NCI-H2196 (cell line): Measurements from ENCODE around the gene INTS7.
"Not testable (repeated sequence)": the region's sequence is repeated elsewhere in the genome, so short reads cannot be mapped to it uniquely, and the experiment has no call there.

Experiments used
- DNase-seq: peaks from one replicate; lab custom pipeline; 2025; ENCODE audit not compliant: unreplicated experiment; lab: John Stamatoyannopoulos, UW

Gene INTS7

GRCh38 chr1:211985556-211986264, 49.6 kb downstream of the INTS7 start:
- no peak for DNase-seq

- DNase-seq: no peak
Observed at GRCh38 chr1:211978596-211978995, 56.8 kb downstream of the INTS7 start.

GRCh38 chr1:211975152-211975941, 60.0 kb downstream of the INTS7 start:
- no peak for DNase-seq

GRCh38 chr1:211973541-211973940, 61.8 kb downstream of the INTS7 start:
- no peak for DNase-seq

GRCh38 chr1:211968200-211968834, 67.0 kb downstream of the INTS7 start:
- DNase-seq: no peak

- DNase-seq: no peak
Observed at GRCh38 chr1:211967704-211968103, 67.7 kb downstream of the INTS7 start.

- DNase-seq: no peak
Observed at GRCh38 chr1:211965108-211965805, 70.1 kb downstream of the INTS7 start.

- no peak for DNase-seq
Observed at GRCh38 chr1:211959680-211960079, 75.7 kb downstream of the INTS7 start.

GRCh38 chr1:211959221-211959620, 76.1 kb downstream of the INTS7 start:
- DNase-seq: no peak

GRCh38 chr1:211954028-211954427, 81.3 kb downstream of the INTS7 start:
- not testable (repeated sequence) for DNase-seq

GRCh38 chr1:211953543-211953942, 81.8 kb downstream of the INTS7 start:
- DNase-seq: not testable (repeated sequence)

GRCh38 chr1:211952299-211952698, 83.1 kb downstream of the INTS7 start:
- DNase-seq: no peak

GRCh38 chr1:211951856-211952255, 83.5 kb downstream of the INTS7 start:
- DNase-seq: peak; percentile 48

- no peak for DNase-seq
Observed at GRCh38 chr1:211948377-211948776, 87.0 kb downstream of the INTS7 start.

GRCh38 chr1:211947396-211948295, 87.7 kb downstream of the INTS7 start:
- DNase-seq: peak; percentile 17

- DNase-seq: no peak
Observed at GRCh38 chr1:211944733-211945500, 90.4 kb downstream of the INTS7 start.

- DNase-seq: no peak
Observed at GRCh38 chr1:211942583-211942982, 92.8 kb downstream of the INTS7 start.

- no peak for DNase-seq
Observed at GRCh38 chr1:211939876-211940468, 95.4 kb downstream of the INTS7 start.

GRCh38 chr1:211938561-211938997, 96.8 kb downstream of the INTS7 start:
- DNase-seq: peak; percentile 9
